GM10266 (cell line): ENCODE data around the gene ENO2.

ENCODE experiments used
- DNase-seq: peaks from one replicate; pipeline ENCODE4 v3.0.0; 2012; ENCODE audit errors: extremely low spot score
- TF ChIP-seq, protein P1 (sequence below): IDR thresholded peaks from 2 replicates; pipeline ENCODE4 v1.5.1; 2012; ENCODE audit warnings: mild to moderate bottlenecking, low read depth; ENCODE audit not compliant: control insufficient read depth, insufficient read depth; ENCODE audit errors: missing control alignments

The ENO2 gene

DNA sequence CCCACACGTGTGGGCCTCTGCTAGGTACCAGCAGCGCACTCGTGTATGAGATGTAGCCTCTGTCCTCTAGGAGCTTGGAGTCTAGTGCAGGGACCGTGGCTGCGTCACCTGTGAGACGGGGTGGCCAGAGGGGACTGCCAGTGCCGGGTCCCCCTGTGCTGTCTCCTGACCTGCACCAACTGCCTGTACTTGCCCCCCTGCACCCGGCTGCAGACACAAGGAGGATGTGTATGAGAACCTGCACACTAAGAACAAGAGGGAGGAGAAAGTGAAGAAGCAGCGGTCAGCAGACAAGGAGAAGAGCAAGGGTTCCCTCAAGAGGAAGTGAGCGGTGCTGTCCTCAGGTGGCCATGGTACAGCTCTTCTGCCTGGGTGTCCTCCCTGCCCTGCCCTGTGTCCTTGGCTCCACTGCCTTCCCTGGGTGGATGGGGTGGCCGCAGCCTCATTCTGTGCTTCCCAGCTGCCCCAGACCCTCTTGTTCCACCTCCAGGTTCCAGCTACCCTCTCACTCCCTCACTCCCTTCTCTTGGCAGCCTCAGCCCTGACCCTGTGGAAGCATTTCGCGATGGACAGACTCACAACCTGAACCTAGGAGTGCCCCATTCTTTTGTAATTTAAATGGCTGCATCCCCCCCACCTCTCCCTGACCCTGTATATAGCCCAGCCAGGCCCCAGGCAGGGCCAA is 46.4 kb downstream of the ENO2 start:
- TF ChIP-seq, protein P1, sequence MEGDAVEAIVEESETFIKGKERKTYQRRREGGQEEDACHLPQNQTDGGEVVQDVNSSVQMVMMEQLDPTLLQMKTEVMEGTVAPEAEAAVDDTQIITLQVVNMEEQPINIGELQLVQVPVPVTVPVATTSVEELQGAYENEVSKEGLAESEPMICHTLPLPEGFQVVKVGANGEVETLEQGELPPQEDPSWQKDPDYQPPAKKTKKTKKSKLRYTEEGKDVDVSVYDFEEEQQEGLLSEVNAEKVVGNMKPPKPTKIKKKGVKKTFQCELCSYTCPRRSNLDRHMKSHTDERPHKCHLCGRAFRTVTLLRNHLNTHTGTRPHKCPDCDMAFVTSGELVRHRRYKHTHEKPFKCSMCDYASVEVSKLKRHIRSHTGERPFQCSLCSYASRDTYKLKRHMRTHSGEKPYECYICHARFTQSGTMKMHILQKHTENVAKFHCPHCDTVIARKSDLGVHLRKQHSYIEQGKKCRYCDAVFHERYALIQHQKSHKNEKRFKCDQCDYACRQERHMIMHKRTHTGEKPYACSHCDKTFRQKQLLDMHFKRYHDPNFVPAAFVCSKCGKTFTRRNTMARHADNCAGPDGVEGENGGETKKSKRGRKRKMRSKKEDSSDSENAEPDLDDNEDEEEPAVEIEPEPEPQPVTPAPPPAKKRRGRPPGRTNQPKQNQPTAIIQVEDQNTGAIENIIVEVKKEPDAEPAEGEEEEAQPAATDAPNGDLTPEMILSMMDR = peak; percentile 72
- peak; percentile 52 for DNase-seq

DNA sequence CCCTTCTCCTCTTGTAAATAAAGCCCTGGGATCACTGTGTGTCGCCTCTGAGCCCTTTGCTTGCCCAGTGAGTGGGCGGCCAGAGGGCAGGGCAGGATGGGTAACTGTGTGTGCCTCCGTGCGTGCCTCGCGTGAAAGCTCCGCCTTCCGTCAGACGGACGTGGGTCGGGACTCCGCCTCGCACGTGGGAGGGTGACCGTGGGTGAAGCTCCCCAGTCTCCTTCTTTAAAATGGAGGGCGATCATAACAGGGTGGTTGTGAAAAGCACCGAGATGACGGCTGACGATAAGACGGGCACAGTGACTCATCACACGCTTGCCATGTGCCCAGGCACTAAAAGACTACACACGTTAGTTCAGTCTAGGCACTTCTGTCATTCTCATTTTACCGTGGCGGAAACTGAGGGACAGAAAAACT is 46.9 kb downstream of the ENO2 start:
- TF ChIP-seq, protein P1 = no peak
- DNase-seq = peak; percentile 51

DNA sequence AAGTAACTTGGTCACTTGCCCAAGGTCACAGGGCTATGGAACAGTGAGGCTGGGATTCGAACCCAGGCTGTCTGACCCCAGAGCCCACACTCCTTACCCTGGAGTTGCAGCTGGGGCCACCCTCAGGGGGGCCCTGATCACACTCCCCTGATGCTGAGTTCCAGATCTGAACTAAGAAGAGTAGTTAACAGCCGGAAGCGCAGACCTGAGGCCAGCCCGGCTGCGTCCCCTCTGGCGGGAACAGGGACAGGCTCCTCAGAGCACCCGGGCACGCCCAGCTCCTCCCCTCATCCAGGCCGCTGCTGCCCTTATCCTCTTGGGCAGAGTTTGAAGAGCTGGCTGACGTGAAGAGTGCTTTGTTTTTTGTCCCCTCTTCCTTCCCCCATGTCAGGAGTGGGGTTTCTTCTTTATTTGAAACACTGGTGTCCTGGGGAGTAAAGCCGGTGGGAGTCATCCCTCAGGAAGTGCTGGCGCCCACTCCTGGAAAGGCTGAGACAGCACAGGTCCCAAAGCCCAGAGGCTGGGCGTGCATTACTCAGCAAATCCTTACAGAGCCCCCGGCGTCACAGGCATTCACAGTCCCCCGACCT is 47.4 kb downstream of the ENO2 start:
- TF ChIP-seq, protein P1 = peak; percentile 39
- peak; percentile 53 for DNase-seq

DNA sequence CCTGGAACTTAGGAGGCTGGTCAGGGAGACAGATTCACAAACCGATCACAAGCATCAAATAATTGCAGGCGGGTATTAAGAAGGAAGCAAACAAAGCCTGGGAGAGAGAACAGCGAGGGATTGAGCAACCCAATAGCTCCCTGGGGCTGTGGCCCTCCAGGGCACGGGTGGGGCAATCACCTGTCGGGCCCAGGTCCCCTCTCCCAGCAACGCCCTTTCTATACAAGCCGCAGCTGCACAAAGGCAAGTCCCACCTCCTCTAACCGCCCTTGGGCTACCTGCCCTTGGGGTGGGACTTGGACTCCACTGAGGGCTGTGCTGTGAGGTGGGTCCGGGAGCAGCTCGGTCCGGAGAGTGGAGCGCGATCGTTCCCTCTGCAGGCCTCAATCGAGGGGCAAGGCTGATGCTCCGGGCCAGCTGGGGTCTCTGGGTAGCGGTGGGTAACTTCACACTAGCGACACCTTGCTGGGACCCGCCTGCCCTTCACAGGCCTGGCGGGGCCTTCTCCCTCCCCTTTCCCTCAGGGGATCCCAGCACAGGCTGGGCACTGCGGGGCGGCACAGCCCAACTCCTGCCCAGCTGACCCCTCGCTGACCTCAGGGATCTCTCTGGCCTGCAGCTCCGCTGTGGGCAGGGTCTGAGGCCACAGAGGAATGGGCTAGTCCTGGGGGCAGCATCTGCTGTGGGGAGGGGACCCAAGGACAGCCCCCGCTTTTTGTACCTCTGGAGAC is 48.1 kb downstream of the ENO2 start:
- no peak for DNase-seq
- TF ChIP-seq, protein P1 = no peak

DNA sequence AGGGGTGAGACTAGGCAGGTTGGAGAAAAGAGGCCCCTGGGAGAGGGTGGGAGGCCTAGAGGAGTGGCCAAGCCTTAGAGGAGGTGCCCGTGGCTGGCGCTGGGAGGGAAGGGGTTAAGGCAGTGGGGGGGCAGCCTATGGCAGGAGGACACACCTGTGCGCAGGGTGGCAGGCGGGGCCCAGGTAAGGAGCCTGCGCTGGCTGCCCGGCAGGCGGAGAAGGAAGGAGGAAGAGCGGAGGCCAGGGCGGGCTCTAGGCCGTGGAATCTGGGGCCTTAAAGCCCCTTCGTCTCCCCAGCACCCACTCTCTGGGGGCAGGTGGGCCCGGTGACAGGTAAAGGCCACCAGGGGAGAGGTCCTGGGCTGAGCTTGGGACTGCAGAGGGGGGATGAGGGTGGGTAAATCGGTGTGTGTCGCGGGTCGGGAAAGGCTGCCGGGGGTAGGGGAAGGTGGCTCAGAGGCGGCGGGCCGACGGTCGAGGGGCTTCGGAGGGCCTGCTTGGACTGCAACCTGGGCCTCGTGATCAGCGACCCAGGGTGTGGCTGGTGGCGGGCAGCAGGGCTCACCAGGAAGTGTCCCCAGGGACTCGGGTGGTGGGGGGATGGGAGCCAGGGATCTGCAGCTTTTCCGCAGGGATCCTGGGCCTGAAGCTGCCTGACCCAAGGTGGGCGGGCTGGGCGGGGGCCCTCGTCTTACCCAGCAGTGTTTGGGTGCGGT is 48.8 kb downstream of the ENO2 start:
- TF ChIP-seq, protein P1 = no peak
- no peak for DNase-seq

DNA sequence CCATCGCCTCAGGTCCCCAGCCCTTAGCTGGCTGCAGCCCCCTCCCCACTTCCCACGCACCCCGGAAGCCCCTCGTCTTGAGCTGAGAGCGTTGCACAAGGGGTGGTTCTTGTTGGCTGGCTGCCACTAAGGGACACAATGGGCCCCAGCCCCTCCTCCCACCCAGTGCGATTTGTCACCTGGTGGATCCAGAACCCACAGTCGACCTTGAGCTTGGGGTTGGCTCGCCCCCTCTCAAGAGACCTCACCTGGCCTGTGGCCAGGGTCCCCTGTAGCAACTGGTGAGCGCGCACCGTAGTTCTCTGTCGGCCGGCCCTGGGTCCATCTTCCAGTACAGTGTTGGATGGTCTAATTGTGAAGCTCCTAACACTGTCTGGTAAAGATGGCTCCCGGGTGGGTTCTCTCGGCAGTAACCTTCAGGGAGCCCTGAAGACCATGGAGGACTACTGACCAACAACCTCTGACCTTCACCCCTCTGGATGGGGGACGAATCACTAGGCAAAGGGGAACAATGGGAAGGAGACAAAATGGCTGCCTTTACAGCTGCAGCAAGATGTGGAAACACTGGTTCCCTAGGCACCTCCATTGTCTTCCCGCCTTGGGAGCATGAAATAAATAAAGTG is 49.5 kb downstream of the ENO2 start:
- no peak for DNase-seq

More for the DNA sequence above, 49.5 kb downstream of the ENO2 start:
- TF ChIP-seq, protein P1 = no peak
